HEK293T (cell line): ENCODE measurements around the gene MPP7.

Source experiments
- CTCF ChIA-PET: fragments of 350-600 bp; formaldehyde crosslinking; extraction: SDS; loops from one replicate; lab custom pipeline; 2021; ENCODE audit warnings: antibody characterized with exemption, inconsistent platforms; lab: Yijun Ruan, JAX
- POLR2A ChIA-PET: fragments of 350-600 bp; formaldehyde crosslinking; extraction: SDS; loops from one replicate; lab custom pipeline; 2020; ENCODE audit warnings: antibody characterized with exemption, inconsistent platforms; lab: Yijun Ruan, JAX
- DNase-seq: peaks from one replicate; pipeline ENCODE4 v3.0.0; 2012; ENCODE audit warnings: mixed read lengths; ENCODE audit errors: extremely low spot score
- ARNT ChIP-seq: fragments of 450-650 bp; IDR thresholded peaks from 2 replicates; pipeline ENCODE4 v1.6.1; 2017; ENCODE audit warnings: mild to moderate bottlenecking
- BHLHE40 ChIP-seq: fragments of 450-650 bp; IDR thresholded peaks from 2 replicates; pipeline ENCODE4 v1.6.1; 2016; ENCODE audit warnings: mild to moderate bottlenecking, moderate library complexity, borderline replicate concordance
- CTBP1 ChIP-seq: fragments of 450-650 bp; IDR thresholded peaks from 2 replicates; pipeline ENCODE4 v1.6.1; 2016; ENCODE audit warnings: borderline replicate concordance
- ELF4 ChIP-seq: fragments of 450-650 bp; IDR thresholded peaks from 2 replicates; pipeline ENCODE4 v1.6.1; 2017; ENCODE audit warnings: antibody characterized with exemption
- FOXA1 ChIP-seq: fragments of 450-650 bp; IDR thresholded peaks from 2 replicates; pipeline ENCODE4 v1.6.1; 2016; ENCODE audit warnings: mild to moderate bottlenecking
- FOXK2 ChIP-seq: fragments of 450-650 bp; IDR thresholded peaks from 2 replicates; pipeline ENCODE4 v1.6.1; 2016; ENCODE audit warnings: mild to moderate bottlenecking
- FOXM1 ChIP-seq: fragments of 450-650 bp; IDR thresholded peaks from 2 replicates; pipeline ENCODE4 v1.6.1; 2017; ENCODE audit warnings: mild to moderate bottlenecking, borderline replicate concordance
- L3MBTL2 ChIP-seq: fragments of 450-650 bp; conservative IDR thresholded peaks from 2 replicates; pipeline ENCODE4 v1.6.1; 2016; ENCODE audit warnings: mild to moderate bottlenecking
- LEF1 ChIP-seq: fragments of 450-650 bp; IDR thresholded peaks from 2 replicates; pipeline ENCODE4 v1.6.1; 2017; ENCODE audit warnings: mild to moderate bottlenecking, borderline replicate concordance
- NFRKB ChIP-seq: fragments of 450-650 bp; IDR thresholded peaks from 2 replicates; pipeline ENCODE4 v1.6.1; 2016; ENCODE audit warnings: mild to moderate bottlenecking, moderate library complexity
- SP1 ChIP-seq: fragments of 450-650 bp; IDR thresholded peaks from 2 replicates; pipeline ENCODE4 v1.6.1; 2017
- SUZ12 ChIP-seq: fragments of 450-650 bp; IDR thresholded peaks from 2 replicates; pipeline ENCODE4 v1.6.1; 2016; ENCODE audit warnings: mild to moderate bottlenecking
- TARDBP ChIP-seq: fragments of 450-650 bp; IDR thresholded peaks from 2 replicates; pipeline ENCODE4 v1.6.1; 2016
- ZNF384 ChIP-seq: fragments of 450-650 bp; IDR thresholded peaks from 2 replicates; pipeline ENCODE4 v1.6.1; 2016
- TF ChIP-seq, protein P1 (sequence below): fragments of 450-650 bp; IDR thresholded peaks from 2 replicates; pipeline ENCODE4 v1.6.1; 2016

Gene MPP7

DNA sequence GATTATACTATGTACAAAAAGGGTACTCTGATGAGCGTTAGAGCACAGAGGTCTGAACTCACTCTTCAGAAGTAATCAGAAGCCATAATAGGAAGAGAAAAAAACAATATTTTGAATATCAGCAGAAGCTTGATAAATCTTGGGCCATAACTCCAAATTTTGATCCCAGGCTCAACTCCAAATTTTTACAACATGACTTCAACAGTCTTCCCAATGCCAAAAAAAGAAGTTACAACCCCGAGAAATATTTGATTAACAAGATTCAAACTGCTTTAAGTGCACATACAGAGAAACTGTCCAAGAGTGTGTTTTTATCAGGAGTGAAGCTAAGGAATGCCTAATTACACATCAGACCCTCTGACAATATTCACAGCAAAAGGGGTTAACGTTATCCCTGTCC, 7.5 kb downstream of the MPP7 start:
- ChIA-PET POLR2A (no interaction called here), CTCF (interaction anchor here (0.5 to 2.1 kb wide), 2 partner anchors 50 to 54 kb away, joined by 3 to 5 read pairs; no protein-coding TSS in a partner anchor)
- TF ChIP-seq FOXK2 (no peak), TARDBP (no peak), ZNF384 (no peak), L3MBTL2 (no peak), SP1 (no peak), ARNT (no peak), ELF4 (no peak)
- no peak for DNase-seq

DNA sequence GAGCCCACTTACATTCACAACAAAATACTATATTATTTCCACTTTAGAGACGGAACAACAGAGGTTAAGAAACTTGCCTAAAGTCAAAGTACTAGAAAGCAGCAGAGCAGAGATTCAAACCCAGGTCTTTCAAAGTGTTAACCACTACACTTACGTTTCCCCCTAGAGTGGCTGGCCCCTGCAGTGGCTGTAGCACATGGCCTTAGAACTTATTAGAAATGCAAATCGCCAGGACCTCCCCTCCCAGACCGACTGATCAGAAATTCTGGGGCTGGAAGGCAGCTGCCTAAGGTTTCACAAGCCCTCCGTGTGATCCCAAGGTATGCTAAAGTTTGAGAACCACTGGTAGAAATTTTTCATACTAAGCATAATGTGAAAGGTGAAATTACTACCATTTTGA, 8.1 kb downstream of the MPP7 start:
- DNase-seq, result no peak
- TF ChIP-seq TARDBP (no peak), L3MBTL2 (no peak)
- ChIA-PET POLR2A (interaction anchor here (1.5 kb wide), 1 partner anchor 8 kb away, joined by 5 read pairs; the partner anchor contains the start of gene MPP7), CTCF (interaction anchor here (2.1 kb wide), 1 partner anchor 53 kb away, joined by 5 read pairs; no protein-coding TSS in a partner anchor)

DNA sequence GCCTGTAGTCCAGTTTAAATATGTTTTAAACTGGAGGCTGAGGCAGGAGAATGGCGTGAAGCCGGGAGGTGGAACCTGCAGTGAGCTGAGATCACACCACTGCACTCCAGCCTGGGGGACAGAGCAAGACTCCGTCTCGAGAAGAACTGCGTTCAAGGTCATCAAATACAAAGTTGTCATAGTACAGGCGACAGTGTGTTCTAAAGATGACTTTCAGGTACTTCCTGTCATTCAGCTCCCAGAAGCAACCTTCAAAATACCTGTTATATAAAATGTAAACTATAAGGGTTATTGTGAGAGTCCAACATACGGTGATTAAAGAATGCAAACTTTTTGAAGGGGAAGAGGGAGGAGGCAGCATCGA, 8.7 kb downstream of the MPP7 start:
- no peak for TF ChIP-seq FOXA1
- no peak for TF ChIP-seq L3MBTL2
- TF ChIP-seq LEF1, result no peak
- TF ChIP-seq NFRKB, result no peak
- no peak for TF ChIP-seq CTBP1
- TF ChIP-seq FOXM1, result no peak
- TF ChIP-seq, protein P1, sequence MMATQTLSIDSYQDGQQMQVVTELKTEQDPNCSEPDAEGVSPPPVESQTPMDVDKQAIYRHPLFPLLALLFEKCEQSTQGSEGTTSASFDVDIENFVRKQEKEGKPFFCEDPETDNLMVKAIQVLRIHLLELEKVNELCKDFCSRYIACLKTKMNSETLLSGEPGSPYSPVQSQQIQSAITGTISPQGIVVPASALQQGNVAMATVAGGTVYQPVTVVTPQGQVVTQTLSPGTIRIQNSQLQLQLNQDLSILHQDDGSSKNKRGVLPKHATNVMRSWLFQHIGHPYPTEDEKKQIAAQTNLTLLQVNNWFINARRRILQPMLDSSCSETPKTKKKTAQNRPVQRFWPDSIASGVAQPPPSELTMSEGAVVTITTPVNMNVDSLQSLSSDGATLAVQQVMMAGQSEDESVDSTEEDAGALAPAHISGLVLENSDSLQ, result no peak
- TF ChIP-seq BHLHE40, result no peak
- TF ChIP-seq SP1, result no peak
- no peak for TF ChIP-seq ELF4
- TF ChIP-seq SUZ12, result no peak
- no peak for DNase-seq
- ChIA-PET POLR2A (interaction anchor here (1.5 kb wide), 1 partner anchor 9 kb away, joined by 5 read pairs; the partner anchor contains the start of gene MPP7), CTCF (interaction anchor here (2.1 kb wide), 1 partner anchor 52 kb away, joined by 5 read pairs; no protein-coding TSS in a partner anchor)

DNA sequence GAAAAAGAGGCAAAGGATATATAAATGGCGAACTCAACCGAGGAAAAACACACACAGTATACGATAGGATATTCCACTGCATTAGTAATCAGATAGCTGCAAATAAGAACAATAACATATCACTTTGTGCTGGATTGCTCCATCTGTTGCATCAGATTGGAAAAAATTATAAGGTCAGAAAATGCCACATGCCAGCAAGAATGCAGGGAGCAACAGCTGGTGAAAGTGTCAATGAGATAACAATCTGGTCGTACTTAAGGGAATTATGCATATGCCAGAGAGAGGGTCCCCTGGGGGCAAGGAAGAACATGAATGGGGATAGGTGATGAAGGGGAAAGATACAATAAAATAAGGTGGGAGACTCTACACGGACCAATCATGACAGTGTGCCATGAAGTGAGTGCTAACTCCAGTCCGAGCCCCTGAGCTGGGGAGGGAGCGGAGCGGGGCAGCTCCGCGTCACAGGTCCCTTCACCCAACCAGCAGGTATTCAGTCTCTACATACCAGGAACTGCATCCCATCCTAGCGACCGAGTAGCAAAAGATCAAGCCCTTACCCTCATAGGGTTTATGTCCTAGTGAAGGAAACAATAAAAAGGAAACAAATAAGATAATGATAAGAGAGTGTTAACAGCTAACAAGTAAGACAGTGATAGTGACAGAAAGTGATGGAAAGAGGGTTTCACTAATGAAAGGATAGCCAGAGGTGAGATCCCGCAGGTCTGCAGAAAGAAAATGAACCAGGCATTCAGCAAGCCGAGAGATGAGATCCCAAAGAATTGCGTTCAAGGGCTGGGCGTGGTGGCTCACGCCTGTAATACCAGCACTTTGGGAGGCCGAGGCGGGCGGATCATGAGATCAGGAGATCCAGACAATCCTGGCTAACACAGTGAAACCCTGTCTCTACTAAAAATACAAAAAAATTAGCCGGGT, 9.4 kb downstream of the MPP7 start:
- POLR2A ChIA-PET, result interaction anchor here (0.5 to 1.5 kb wide), 2 partner anchors 10 to 138 kb away, joined by 5 read pairs; partner anchors contain the start of gene MPP7
- DNase-seq, result no peak
- no peak for TF ChIP-seq ARNT
- no peak for TF ChIP-seq SP1
- TF ChIP-seq, protein P1, result no peak
- no peak for TF ChIP-seq FOXA1
- CTCF ChIA-PET, result no interaction called here

DNA sequence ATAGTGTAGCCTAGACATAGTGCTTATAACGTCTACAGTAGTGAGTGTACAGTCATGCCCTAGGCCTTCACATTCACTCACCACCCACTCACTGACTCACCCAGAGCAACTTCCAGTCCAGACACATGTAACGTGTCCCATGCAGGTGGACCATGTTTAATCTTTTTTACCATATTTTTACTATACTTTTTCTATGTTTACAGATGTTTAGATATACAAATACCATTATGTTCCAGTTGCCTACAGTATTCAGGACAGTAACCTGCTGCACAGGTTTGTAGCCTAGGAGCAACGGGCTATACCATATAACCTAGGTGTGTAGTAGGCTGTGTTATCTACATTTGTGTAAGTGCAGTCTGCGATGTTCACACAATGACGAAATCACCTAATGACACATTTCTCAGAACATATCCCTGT, 11.0 kb downstream of the MPP7 start:
- no peak for DNase-seq
- CTCF ChIA-PET, result interaction anchor here (0.7 kb wide), 1 partner anchor 18 kb away, joined by 3 read pairs; no protein-coding TSS in a partner anchor
- POLR2A ChIA-PET, result interaction anchor here (0.7 kb wide), 1 partner anchor 11 kb away, joined by 3 read pairs; the partner anchor contains the start of gene MPP7
- TF ChIP-seq ARNT (no peak), NFRKB (no peak), LEF1 (no peak), SP1 (no peak), FOXK2 (no peak), ZNF384 (no peak)
- TF ChIP-seq, protein P1, result no peak

DNA sequence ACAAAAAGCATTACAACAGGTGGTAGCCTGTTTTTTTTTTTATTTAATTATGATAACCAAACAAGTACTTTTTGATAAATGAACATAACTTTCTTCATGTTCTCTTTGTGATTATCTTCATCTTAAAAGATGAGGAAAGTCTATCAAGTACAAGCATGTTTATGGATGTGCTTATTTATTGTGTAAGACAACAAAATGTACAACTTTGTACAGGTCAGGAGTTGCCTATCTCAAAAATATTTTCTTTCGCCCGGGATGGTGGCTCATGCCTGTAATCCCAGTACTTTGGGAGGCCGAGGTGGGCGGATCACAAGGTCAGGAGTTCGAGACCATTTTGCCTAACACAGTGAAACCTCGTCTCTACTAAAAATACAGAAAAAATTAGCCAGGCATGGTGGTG, 17.0 kb downstream of the MPP7 start:
- DNase-seq, result no peak
- POLR2A ChIA-PET, result no interaction called here
- CTCF ChIA-PET, result no interaction called here
- TF ChIP-seq FOXM1 (no peak), SP1 (no peak), NFRKB (no peak), TARDBP (no peak), L3MBTL2 (no peak), CTBP1 (no peak), ZNF384 (no peak), SUZ12 (no peak), LEF1 (no peak), FOXK2 (no peak), BHLHE40 (no peak), ELF4 (no peak), ARNT (no peak)
- TF ChIP-seq, protein P1, result no peak
